GM23338 (cell line): ENCODE data around the gene FOXJ3. TPM values are rescaled to one million over a fixed set of nuclear protein-coding genes. Genes with fewer than 3 reads are reported as not detected.

ENCODE experiments used
- ATAC-seq: fragments of 200-7000 bp; cut with Tn5 transposase; 3 replicates; pipeline ENCODE4 v1.9.1; 2020
- DNase-seq: peaks from one replicate; pipeline ENCODE4 v3.0.0-alpha.2; 2015; ENCODE audit warnings: low spot score
- H2AFZ ChIP-seq: fragments of 200-600 bp; sonication (generic); 2 replicates; pipeline ENCODE4 v1.8.0; 2016; ENCODE audit warnings: antibody characterized with exemption, mild to moderate bottlenecking, moderate library complexity
- H3F3A ChIP-seq: fragments of 200-600 bp; sonication (generic); replicated peaks from 2 replicates; pipeline ENCODE4 v1.8.0; 2017; ENCODE audit warnings: antibody characterized with exemption, mixed run types, low read depth
- H3K27ac ChIP-seq: fragments of 200-600 bp; sonication (generic); 2 replicates; pipeline ENCODE4 v1.6.1; 2016; ENCODE audit warnings: low read depth
- H3K27me3 ChIP-seq: fragments of 200-600 bp; sonication (generic); 2 replicates; pipeline ENCODE4 v1.8.0; 2016; ENCODE audit warnings: mild to moderate bottlenecking, mixed run types, moderate library complexity; ENCODE audit not compliant: insufficient read depth
- H3K36me3 ChIP-seq: fragments of 200-600 bp; sonication (generic); 2 replicates; pipeline ENCODE4 v1.8.0; 2016; ENCODE audit warnings: mild to moderate bottlenecking; ENCODE audit not compliant: insufficient read depth
- H3K4me1 ChIP-seq: fragments of 200-600 bp; sonication (generic); 2 replicates; pipeline ENCODE4 v1.8.0; 2016; ENCODE audit warnings: mild to moderate bottlenecking, moderate library complexity; ENCODE audit not compliant: insufficient read depth
- H3K4me2 ChIP-seq: fragments of 200-600 bp; sonication (generic); 2 replicates; pipeline ENCODE4 v1.7.1; 2017; ENCODE audit warnings: mixed run types
- H3K4me3 ChIP-seq: fragments of 200-600 bp; sonication (generic); 2 replicates; pipeline ENCODE4 v1.6.1; 2016; ENCODE audit warnings: mixed run types
- H3K79me2 ChIP-seq: fragments of 200-600 bp; sonication (generic); replicated peaks from 2 replicates; pipeline ENCODE4 v1.8.0; 2017; ENCODE audit warnings: mild to moderate bottlenecking; ENCODE audit not compliant: insufficient read depth
- H3K9me2 ChIP-seq: fragments of 200-600 bp; sonication (generic); 2 replicates; pipeline ENCODE4 v1.8.0; 2017; ENCODE audit not compliant: insufficient read depth
- H4K20me1 ChIP-seq: fragments of 200-600 bp; sonication (generic); replicated peaks from 2 replicates; pipeline ENCODE4 v1.8.0; 2017; ENCODE audit warnings: mild to moderate bottlenecking; ENCODE audit not compliant: insufficient read depth
- H3K27ac Mint-ChIP-seq: 2 replicates; pipeline ENCODE4 v1.8.0; 2020; ENCODE audit warnings: inconsistent platforms, mild to moderate bottlenecking, moderate library complexity, mixed read lengths
- H3K27me3 Mint-ChIP-seq: 3 replicates; pipeline ENCODE4 v1.8.0; 2022; ENCODE audit warnings: low read depth, mild to moderate bottlenecking, moderate library complexity, mixed read lengths, inconsistent platforms; ENCODE audit not compliant: insufficient read depth, poor library complexity
- H3K36me3 Mint-ChIP-seq: 3 replicates; pipeline ENCODE4 v1.8.0; 2021; ENCODE audit warnings: low read depth, mild to moderate bottlenecking, inconsistent platforms, moderate library complexity, mixed read lengths
- H3K4me1 Mint-ChIP-seq: 3 replicates; pipeline ENCODE4 v1.8.0; 2020; ENCODE audit warnings: mild to moderate bottlenecking, inconsistent platforms, mixed read lengths
- H3K4me3 Mint-ChIP-seq: 3 replicates; pipeline ENCODE4 v1.8.0; 2021; ENCODE audit warnings: moderate library complexity, mild to moderate bottlenecking, inconsistent platforms, mixed read lengths
- H3K9me3 Mint-ChIP-seq: 3 replicates; pipeline ENCODE4 v1.8.0; 2020; ENCODE audit warnings: moderate library complexity, mild to moderate bottlenecking, inconsistent platforms, mixed read lengths
- CREB1 ChIP-seq: fragments of 250-450 bp; sonication (Bioruptor Pico); IDR thresholded peaks from 2 replicates; pipeline ENCODE4 v1.5.0; 2020; ENCODE audit warnings: low read depth, mild to moderate bottlenecking, moderate library complexity
- EZH2 ChIP-seq: fragments of 200-600 bp; sonication (generic); IDR thresholded peaks from one replicate; pipeline ENCODE4 v1.8.0; 2017; ENCODE audit warnings: antibody characterized with exemption, mild to moderate bottlenecking, low read depth; ENCODE audit not compliant: unreplicated experiment
- EZH2phosphoT487 ChIP-seq: fragments of 200-600 bp; sonication (generic); IDR thresholded peaks from one replicate; pipeline ENCODE4 v1.8.1; 2018; ENCODE audit warnings: antibody characterized with exemption; ENCODE audit not compliant: unreplicated experiment
- NANOG ChIP-seq: IDR thresholded peaks from 2 replicates; pipeline ENCODE4 v1.6.1; 2016; ENCODE audit warnings: antibody characterized with exemption, borderline replicate concordance
- POLR2AphosphoS5 ChIP-seq: IDR thresholded peaks from 2 replicates; pipeline ENCODE4 v1.6.1; 2016; ENCODE audit warnings: antibody characterized with exemption, low read depth
- STAT1 ChIP-seq: IDR thresholded peaks from one replicate; pipeline ENCODE4 v1.6.1; 2016; ENCODE audit warnings: antibody characterized with exemption; ENCODE audit not compliant: unreplicated experiment
- ZNF114 ChIP-seq: fragments of 250-450 bp; sonication (Bioruptor Pico); IDR thresholded peaks from 2 replicates; pipeline ENCODE4 v1.5.0; 2020; ENCODE audit warnings: mild to moderate bottlenecking, moderate library complexity
- ZNF331 ChIP-seq: fragments of 250-450 bp; sonication (Bioruptor Pico); IDR thresholded peaks from 2 replicates; pipeline ENCODE4 v1.5.0; 2020; ENCODE audit warnings: low read depth, mild to moderate bottlenecking, moderate library complexity
- polyA plus RNA-seq: library from polyadenylated mRNA; unstranded; fragments of >200 nt; fragmentation: Nextera tagmentation; extraction: Ambion mirVana; gene quantifications from 2 replicates; pipeline ENCODE4 v1.2.1, GENCODE V29; 2016
- total RNA-seq: library from RNA; depleted of rRNA; stranded (reverse); fragments of >200 nt; shearing (Covaris generic); gene quantifications from 2 replicates; pipeline ENCODE4 v1.2.3, GENCODE V29; 2014
- TF ChIP-seq, protein P1 (sequence below): IDR thresholded peaks from 2 replicates; pipeline ENCODE4 v1.6.1; 2016; ENCODE audit warnings: antibody characterized with exemption
- TF ChIP-seq, protein P2 (sequence below), 2 experiments: fragments of 200-600 bp in 1 of 2; sonication (generic) in 1 of 2; conservative IDR thresholded peaks; 2 replicates each; pipeline versions ENCODE4 v1.5.1 to v1.6.1; 2016 to 2017; ENCODE audit warnings: antibody characterized with exemption in 2 of 2, low read depth in 2 of 2, mild to moderate bottlenecking in 2 of 2, moderate library complexity in 1 of 2
- TF ChIP-seq, protein P3 (sequence below): fragments of 250-450 bp; sonication (Bioruptor Pico); IDR thresholded peaks from 2 replicates; pipeline ENCODE4 v1.5.0; 2020; ENCODE audit warnings: mild to moderate bottlenecking, moderate library complexity

Gene FOXJ3
- total and polyA plus RNA-seq, 2 experiments from 2014 or later: 36.6 to 53.3 TPM

DNA sequence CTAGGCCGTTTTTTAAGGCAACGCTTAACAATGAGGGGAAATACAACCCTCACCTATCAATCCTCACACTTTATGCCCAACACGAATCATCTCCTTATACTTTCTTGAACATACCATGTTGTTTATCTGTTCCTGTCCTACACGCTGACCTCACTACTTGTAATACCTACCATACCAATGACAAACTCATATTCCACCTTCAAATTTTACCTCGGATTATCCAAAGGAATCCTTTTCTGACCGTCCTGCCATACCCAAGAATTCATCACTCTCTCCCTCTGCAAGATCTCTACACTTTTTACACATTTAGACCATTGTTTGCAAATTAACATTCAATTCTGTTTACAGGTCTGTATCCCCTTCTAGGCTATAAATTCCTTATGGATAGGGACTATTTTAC lies 106.1 kb downstream of the FOXJ3 start:
- Mint-ChIP-seq H3K4me1 (peaks cover 4% of the 10 kb centered on the region; the same call in 2 of the 3 replicates), H3K36me3 (peaks cover 3% of the 10 kb centered on the region), H3K27ac (no peak overlapping the region), H3K4me3 (no peak overlapping the region), H3K27me3 (peaks cover 6% of the 10 kb centered on the region), H3K9me3 (peaks cover 3% of the 10 kb centered on the region)
- Histone ChIP-seq H3K4me2 (no peak overlapping the region), H3K4me1 (no peaks in the 10 kb centered on the region), H3K4me3 (no peak overlapping the region), H3K36me3 (no peaks in the 10 kb centered on the region), H3F3A (no peaks in the 10 kb centered on the region), H3K27me3 (no peaks in the 10 kb centered on the region), H4K20me1 (peaks cover 16% of the 10 kb centered on the region; the same call in 1 of the 2 replicates), H3K9me2 (no peaks in the 10 kb centered on the region), H3K79me2 (peaks cover 56% of the 10 kb centered on the region), H2AFZ (no peak overlapping the region), H3K27ac (no peak overlapping the region)
- ATAC-seq: no peak
- no peak for TF ChIP-seq NANOG
- no peak for TF ChIP-seq STAT1
- no peak for TF ChIP-seq ZNF331 (CRISPR knock-in tag)
- TF ChIP-seq, protein P1, sequence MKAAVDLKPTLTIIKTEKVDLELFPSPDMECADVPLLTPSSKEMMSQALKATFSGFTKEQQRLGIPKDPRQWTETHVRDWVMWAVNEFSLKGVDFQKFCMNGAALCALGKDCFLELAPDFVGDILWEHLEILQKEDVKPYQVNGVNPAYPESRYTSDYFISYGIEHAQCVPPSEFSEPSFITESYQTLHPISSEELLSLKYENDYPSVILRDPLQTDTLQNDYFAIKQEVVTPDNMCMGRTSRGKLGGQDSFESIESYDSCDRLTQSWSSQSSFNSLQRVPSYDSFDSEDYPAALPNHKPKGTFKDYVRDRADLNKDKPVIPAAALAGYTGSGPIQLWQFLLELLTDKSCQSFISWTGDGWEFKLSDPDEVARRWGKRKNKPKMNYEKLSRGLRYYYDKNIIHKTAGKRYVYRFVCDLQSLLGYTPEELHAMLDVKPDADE: no peak
- DNase-seq: no peak

DNA sequence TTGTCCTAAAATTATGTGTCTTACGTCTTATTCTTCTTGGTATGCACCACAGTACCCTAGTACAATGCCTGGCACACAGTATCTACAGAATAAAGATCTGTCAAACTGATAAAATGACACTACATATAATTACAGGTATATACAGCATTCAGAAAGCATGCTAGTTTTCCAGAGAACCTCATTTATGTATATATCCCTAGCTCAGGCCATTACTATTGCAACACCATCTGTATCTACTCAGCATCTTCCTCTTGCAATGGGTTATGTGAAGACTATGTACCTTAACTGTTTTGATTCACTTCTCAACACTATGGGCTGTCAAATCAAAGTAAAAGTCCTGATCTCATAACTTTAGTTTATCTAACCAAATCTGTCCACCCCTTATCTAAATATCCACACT lies 112.0 kb downstream of the FOXJ3 start:
- no peak for ATAC-seq
- Mint-ChIP-seq H3K4me3 (no peak overlapping the region), H3K36me3 (peaks cover 8% of the 10 kb centered on the region; the same call in 2 of the 3 replicates), H3K9me3 (no peaks in the 10 kb centered on the region; the same call in 2 of the 3 replicates), H3K4me1 (peaks cover 15% of the 10 kb centered on the region), H3K27ac (no peak overlapping the region), H3K27me3 (no peaks in the 10 kb centered on the region)
- H3K4me2 ChIP-seq: no peak overlapping the region
- DNase-seq: no peak
- peaks cover 20% of the 10 kb centered on the region; the same call in 1 of the 2 replicates for H4K20me1 ChIP-seq
- H3K4me3 ChIP-seq: no peak overlapping the region
- H3F3A ChIP-seq: no peaks in the 10 kb centered on the region
- H3K36me3 ChIP-seq: no peaks in the 10 kb centered on the region
- peaks cover 66% of the 10 kb centered on the region for H3K79me2 ChIP-seq
- no peaks in the 10 kb centered on the region for H3K4me1 ChIP-seq
- no peaks in the 10 kb centered on the region for H3K27me3 ChIP-seq
- no peaks in the 10 kb centered on the region for H3K9me2 ChIP-seq
- no peak overlapping the region for H3K27ac ChIP-seq
- no peak overlapping the region for H2AFZ ChIP-seq
- TF ChIP-seq POLR2AphosphoS5 (no peak), NANOG (no peak), ZNF331 (CRISPR knock-in tag) (no peak), ZNF114 (no peak), STAT1 (no peak), EZH2phosphoT487 (no peak), CREB1 (CRISPR knock-in tag) (no peak), EZH2 (no peak)
- TF ChIP-seq, protein P2, sequence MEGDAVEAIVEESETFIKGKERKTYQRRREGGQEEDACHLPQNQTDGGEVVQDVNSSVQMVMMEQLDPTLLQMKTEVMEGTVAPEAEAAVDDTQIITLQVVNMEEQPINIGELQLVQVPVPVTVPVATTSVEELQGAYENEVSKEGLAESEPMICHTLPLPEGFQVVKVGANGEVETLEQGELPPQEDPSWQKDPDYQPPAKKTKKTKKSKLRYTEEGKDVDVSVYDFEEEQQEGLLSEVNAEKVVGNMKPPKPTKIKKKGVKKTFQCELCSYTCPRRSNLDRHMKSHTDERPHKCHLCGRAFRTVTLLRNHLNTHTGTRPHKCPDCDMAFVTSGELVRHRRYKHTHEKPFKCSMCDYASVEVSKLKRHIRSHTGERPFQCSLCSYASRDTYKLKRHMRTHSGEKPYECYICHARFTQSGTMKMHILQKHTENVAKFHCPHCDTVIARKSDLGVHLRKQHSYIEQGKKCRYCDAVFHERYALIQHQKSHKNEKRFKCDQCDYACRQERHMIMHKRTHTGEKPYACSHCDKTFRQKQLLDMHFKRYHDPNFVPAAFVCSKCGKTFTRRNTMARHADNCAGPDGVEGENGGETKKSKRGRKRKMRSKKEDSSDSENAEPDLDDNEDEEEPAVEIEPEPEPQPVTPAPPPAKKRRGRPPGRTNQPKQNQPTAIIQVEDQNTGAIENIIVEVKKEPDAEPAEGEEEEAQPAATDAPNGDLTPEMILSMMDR (conservative IDR thresholded peaks at IDR 0.05; ENCODE audit: low read depth in 2 of 2): no peak
- TF ChIP-seq, protein P1: no peak
- TF ChIP-seq, protein P3, sequence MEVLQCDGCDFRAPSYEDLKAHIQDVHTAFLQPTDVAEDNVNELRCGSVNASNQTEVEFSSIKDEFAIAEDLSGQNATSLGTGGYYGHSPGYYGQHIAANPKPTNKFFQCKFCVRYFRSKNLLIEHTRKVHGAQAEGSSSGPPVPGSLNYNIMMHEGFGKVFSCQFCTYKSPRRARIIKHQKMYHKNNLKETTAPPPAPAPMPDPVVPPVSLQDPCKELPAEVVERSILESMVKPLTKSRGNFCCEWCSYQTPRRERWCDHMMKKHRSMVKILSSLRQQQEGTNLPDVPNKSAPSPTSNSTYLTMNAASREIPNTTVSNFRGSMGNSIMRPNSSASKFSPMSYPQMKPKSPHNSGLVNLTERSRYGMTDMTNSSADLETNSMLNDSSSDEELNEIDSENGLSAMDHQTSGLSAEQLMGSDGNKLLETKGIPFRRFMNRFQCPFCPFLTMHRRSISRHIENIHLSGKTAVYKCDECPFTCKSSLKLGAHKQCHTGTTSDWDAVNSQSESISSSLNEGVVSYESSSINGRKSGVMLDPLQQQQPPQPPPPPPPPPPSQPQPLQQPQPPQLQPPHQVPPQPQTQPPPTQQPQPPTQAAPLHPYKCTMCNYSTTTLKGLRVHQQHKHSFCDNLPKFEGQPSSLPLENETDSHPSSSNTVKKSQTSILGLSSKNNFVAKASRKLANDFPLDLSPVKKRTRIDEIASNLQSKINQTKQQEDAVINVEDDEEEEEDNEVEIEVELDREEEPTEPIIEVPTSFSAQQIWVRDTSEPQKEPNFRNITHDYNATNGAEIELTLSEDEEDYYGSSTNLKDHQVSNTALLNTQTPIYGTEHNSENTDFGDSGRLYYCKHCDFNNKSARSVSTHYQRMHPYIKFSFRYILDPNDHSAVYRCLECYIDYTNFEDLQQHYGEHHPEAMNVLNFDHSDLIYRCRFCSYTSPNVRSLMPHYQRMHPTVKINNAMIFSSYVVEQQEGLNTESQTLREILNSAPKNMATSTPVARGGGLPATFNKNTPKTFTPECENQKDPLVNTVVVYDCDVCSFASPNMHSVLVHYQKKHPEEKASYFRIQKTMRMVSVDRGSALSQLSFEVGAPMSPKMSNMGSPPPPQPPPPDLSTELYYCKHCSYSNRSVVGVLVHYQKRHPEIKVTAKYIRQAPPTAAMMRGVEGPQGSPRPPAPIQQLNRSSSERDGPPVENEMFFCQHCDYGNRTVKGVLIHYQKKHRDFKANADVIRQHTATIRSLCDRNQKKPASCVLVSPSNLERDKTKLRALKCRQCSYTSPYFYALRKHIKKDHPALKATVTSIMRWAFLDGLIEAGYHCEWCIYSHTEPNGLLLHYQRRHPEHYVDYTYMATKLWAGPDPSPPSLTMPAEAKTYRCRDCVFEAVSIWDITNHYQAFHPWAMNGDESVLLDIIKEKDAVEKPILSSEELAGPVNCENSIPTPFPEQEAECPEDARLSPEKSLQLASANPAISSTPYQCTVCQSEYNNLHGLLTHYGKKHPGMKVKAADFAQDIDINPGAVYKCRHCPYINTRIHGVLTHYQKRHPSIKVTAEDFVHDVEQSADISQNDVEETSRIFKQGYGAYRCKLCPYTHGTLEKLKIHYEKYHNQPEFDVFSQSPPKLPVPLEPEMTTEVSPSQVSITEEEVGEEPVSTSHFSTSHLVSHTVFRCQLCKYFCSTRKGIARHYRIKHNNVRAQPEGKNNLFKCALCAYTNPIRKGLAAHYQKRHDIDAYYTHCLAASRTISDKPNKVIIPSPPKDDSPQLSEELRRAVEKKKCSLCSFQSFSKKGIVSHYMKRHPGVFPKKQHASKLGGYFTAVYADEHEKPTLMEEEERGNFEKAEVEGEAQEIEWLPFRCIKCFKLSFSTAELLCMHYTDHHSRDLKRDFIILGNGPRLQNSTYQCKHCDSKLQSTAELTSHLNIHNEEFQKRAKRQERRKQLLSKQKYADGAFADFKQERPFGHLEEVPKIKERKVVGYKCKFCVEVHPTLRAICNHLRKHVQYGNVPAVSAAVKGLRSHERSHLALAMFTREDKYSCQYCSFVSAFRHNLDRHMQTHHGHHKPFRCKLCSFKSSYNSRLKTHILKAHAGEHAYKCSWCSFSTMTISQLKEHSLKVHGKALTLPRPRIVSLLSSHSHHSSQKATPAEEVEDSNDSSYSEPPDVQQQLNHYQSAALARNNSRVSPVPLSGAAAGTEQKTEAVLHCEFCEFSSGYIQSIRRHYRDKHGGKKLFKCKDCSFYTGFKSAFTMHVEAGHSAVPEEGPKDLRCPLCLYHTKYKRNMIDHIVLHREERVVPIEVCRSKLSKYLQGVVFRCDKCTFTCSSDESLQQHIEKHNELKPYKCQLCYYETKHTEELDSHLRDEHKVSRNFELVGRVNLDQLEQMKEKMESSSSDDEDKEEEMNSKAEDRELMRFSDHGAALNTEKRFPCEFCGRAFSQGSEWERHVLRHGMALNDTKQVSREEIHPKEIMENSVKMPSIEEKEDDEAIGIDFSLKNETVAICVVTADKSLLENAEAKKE (CRISPR knock-in tag): no peak
